ENCODE measurements around the gene LPAR1. TPM values are rescaled to one million over a fixed set of nuclear protein-coding genes. Genes with fewer than 3 reads are reported as not detected.

Gene LPAR1
- total and polyA plus RNA-seq, 2 donors (not counting 1 experiment from before 2014, with no cell fraction given) = 0.06 TPM; not detected in 1

- Histone ChIP-seq H3K9me3 (ENCODE audit: control extremely low read depth in 1 of 3, control insufficient read depth in 2 of 3, insufficient read depth in 1 of 3, low read length in 2 of 3) (no peaks in the 10 kb centered on the region), H3K79me2 (ENCODE audit: control insufficient read depth, insufficient read depth, low read length) (no peaks in the 10 kb centered on the region), H3K27me3 (replicated peaks in 1 of 4; ENCODE audit: control extremely low read depth in 1 of 4, control insufficient read depth in 3 of 4, insufficient read depth in 4 of 4, low read length in 3 of 4) (no peaks in the 10 kb centered on the region), H3K4me3 (ENCODE audit: control extremely low read depth in 1 of 5, extremely low read depth in 1 of 5, insufficient read depth in 1 of 5, low read depth in 2 of 5, low read length in 4 of 5) (no peak overlapping the region), H3K9ac (ENCODE audit: low read length) (no peak overlapping the region), H3K27ac (ENCODE audit: low read length in 2 of 2) (no peak overlapping the region), H3K4me1 (ENCODE audit: control insufficient read depth in 2 of 2, insufficient read depth in 2 of 2, low read length in 2 of 2) (no peaks in the 10 kb centered on the region), H3K4me2 (replicated peaks; ENCODE audit: low read depth, low read length, poor library complexity, severe bottlenecking) (no peak overlapping the region), H3K36me3 (replicated peaks in 1 of 2; ENCODE audit: control extremely low read depth in 1 of 2, control insufficient read depth in 1 of 2, extremely low read depth in 1 of 2, insufficient read depth in 2 of 2, low read length in 1 of 2) (no peaks in the 10 kb centered on the region), H2AFZ (ENCODE audit: insufficient read depth, low read depth, low read length, poor library complexity, severe bottlenecking) (no peak overlapping the region), H4K20me1 (ENCODE audit: control insufficient read depth, insufficient read depth, low read length, poor library complexity, severe bottlenecking) (no peaks in the 10 kb centered on the region)
- intact Hi-C loops (cut with micrococcal nuclease) = no loop called here
- ATAC-seq (ENCODE audit: low read depth) (no peak), DNase-seq (no peak)
- Mint-ChIP-seq H3K9me3 (ENCODE audit: insufficient read depth) (peaks cover 4% of the 10 kb centered on the region), H3K4me3 (no peak overlapping the region), H3K4me1 (no peaks in the 10 kb centered on the region), H3K27ac (no peak overlapping the region), H3K27me3 (no peaks in the 10 kb centered on the region)
- WGBS (ENCODE audit: insufficient coverage) = no CpG with 5 or more reads among the region's 1 CpG
- CTCF ChIA-PET = no interaction called here
- no peak for TF ChIP-seq EZH2 (IDR thresholded peaks at IDR 0.05; ENCODE audit: borderline replicate concordance, insufficient read depth, low read depth, low read length, poor library complexity, severe bottlenecking)
- TF ChIP-seq CTCF (IDR thresholded peaks at IDR 0.05) = no peak
- POLR2A ChIA-PET = no interaction called here
These were observed 17.7 kb downstream of the LPAR1 start for GRCh38 chr9:111020594-111020993.

- ATAC-seq (ENCODE audit: low read depth) = no peak
- Mint-ChIP-seq H3K9me3 (ENCODE audit: insufficient read depth) (peaks cover 2% of the 10 kb centered on the region), H3K4me1 (no peaks in the 10 kb centered on the region), H3K4me3 (no peak overlapping the region), H3K27me3 (no peaks in the 10 kb centered on the region), H3K27ac (no peak overlapping the region)
- no peak overlapping the region for H3K4me2 ChIP-seq (replicated peaks; ENCODE audit: low read depth, low read length, poor library complexity, severe bottlenecking)
- ChIA-PET CTCF (no interaction called here), POLR2A (no interaction called here)
- no peak overlapping the region for H3K4me3 ChIP-seq (ENCODE audit: control extremely low read depth in 1 of 5, extremely low read depth in 1 of 5, insufficient read depth in 1 of 5, low read depth in 2 of 5, low read length in 4 of 5)
- H3K4me1 ChIP-seq (ENCODE audit: control insufficient read depth in 2 of 2, insufficient read depth in 2 of 2, low read length in 2 of 2) = no peaks in the 10 kb centered on the region
- no peak for TF ChIP-seq EZH2 (IDR thresholded peaks at IDR 0.05; ENCODE audit: borderline replicate concordance, insufficient read depth, low read depth, low read length, poor library complexity, severe bottlenecking)
- no peak for TF ChIP-seq CTCF (IDR thresholded peaks at IDR 0.05)
- no peaks in the 10 kb centered on the region for H3K36me3 ChIP-seq (replicated peaks in 1 of 2; ENCODE audit: control extremely low read depth in 1 of 2, control insufficient read depth in 1 of 2, extremely low read depth in 1 of 2, insufficient read depth in 2 of 2, low read length in 1 of 2)
- 0% methylated on average over 1 of the region's 3 CpGs for WGBS (ENCODE audit: insufficient coverage)
- no peak overlapping the region for H3K27ac ChIP-seq (ENCODE audit: low read length in 2 of 2)
- no peak for DNase-seq
- no peaks in the 10 kb centered on the region for H3K79me2 ChIP-seq (ENCODE audit: control insufficient read depth, insufficient read depth, low read length)
- intact Hi-C loops (cut with micrococcal nuclease) = no loop called here
- H3K9ac ChIP-seq (ENCODE audit: low read length) = no peak overlapping the region
- H2AFZ ChIP-seq (ENCODE audit: insufficient read depth, low read depth, low read length, poor library complexity, severe bottlenecking) = no peak overlapping the region
- H4K20me1 ChIP-seq (ENCODE audit: control insufficient read depth, insufficient read depth, low read length, poor library complexity, severe bottlenecking) = no peaks in the 10 kb centered on the region
- no peaks in the 10 kb centered on the region for H3K27me3 ChIP-seq (replicated peaks in 1 of 4; ENCODE audit: control extremely low read depth in 1 of 4, control insufficient read depth in 3 of 4, insufficient read depth in 4 of 4, low read length in 3 of 4)
- no peaks in the 10 kb centered on the region for H3K9me3 ChIP-seq (ENCODE audit: control extremely low read depth in 1 of 3, control insufficient read depth in 2 of 3, insufficient read depth in 1 of 3, low read length in 2 of 3)
These were observed 21.7 kb downstream of the LPAR1 start for GRCh38 chr9:111016426-111017045.

All from B cell (primary cell).